ENCODE results near the gene CSH2.

CSH2 gene

DNA sequence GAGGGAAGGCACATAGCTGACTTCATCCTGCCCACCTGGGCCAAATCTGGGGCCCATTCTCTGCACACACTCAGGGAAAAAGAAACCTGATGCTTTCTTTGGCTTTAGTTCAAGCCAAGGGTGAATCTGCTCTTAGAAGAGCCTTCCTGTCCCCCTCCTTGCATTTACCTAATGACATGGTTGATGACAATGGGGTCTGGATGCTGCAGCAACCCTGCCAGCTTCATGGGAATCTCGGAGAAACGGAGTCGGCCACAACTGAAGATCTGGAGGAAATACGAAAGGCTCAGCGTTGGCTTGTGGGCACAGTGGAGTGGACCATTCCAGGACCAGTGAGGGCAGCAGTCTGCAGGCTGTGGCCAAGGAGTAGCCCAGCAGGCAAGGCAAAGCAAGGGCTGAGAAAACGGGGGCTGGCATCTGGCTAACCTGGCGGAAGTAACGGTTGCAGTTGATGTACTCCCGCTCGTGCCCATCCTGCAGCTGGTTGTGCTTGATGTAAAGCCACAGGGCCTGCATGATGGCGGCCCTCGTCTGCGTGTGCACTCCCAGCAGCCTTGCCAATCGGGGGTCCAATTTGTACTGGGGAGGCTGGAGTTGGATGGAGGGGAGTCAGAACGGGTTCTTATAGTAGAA lies 39.6 kb downstream of the CSH2 start:
- no peak for DNase-seq

GRCh38 chr17:63833026-63833740 lies 40.3 kb downstream of the CSH2 start:
- no peak for DNase-seq

GRCh38 chr17:63832455-63832854 lies 41.0 kb downstream of the CSH2 start:
- DNase-seq = no peak

DNA sequence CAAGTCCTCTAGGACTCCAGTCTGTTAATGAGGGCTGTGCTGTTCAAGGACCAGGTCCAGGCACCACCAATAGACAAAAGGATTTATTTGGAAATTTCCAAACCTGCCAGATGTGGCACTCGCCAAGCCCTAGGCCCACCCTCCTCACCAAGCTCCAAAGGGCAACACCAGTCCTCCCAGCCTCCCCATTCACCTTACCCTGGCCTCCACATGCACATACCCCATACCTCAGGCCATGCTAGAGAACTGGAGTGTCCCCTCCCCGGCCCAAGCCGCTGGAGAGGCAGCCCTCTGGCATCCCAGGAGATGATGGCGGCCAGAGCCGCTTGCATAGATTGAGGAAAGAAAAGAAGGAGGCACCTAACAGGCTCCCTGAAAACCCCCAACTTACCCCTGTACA lies 41.5 kb downstream of the CSH2 start:
- DNase-seq = no peak

GRCh38 chr17:63831505-63831904 lies 42.0 kb downstream of the CSH2 start:
- DNase-seq = no peak

DNA sequence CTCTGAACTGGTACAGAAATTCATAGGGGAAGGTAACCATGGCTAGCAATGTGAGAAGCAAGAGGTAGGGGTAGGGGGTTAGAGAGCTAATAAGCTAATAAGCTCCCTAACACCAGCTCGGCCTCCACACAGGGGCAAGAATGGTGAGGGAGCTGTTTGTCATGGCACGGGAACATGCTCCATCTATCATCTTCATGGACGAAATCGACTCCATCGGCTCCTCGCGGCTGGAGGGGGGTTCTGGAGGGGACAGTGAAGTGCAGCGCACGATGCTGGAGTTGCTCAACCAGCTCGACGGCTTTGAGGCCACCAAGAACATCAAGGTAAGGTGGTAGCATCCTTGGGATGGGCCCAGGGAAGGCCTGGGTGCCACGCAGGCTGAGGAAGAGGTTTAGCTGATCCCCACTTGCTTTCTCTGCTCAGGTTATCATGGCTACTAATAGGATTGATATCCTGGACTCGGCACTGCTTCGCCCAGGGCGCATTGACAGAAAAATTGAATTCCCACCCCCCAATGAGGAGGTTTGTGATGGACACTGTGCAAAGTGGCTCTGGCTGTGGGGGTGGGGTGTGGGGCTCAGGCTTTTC lies 42.5 kb downstream of the CSH2 start:
- no peak for DNase-seq

DNA sequence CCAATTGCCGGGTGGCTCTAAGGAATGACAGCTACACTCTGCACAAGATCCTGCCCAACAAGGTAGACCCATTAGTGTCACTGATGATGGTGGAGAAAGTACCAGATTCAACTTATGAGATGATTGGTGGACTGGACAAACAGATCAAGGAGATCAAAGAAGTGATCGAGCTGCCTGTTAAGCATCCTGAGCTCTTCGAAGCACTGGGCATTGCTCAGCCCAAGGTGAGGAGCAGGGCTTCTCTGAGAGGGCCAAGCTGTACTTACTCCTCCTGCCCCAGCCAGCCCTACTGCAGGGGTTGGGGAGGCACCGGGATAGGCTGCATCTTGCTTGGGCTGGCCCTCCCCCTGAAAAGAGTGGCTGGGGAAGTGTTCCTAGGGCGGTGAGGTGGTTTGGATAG lies 43.2 kb downstream of the CSH2 start:
- DNase-seq = no peak

GRCh38 chr17:63828936-63829335 lies 44.5 kb downstream of the CSH2 start:
- no peak for DNase-seq

GRCh38 chr17:63827801-63828221 lies 45.7 kb downstream of the CSH2 start:
- DNase-seq = peak; percentile 28

DNA sequence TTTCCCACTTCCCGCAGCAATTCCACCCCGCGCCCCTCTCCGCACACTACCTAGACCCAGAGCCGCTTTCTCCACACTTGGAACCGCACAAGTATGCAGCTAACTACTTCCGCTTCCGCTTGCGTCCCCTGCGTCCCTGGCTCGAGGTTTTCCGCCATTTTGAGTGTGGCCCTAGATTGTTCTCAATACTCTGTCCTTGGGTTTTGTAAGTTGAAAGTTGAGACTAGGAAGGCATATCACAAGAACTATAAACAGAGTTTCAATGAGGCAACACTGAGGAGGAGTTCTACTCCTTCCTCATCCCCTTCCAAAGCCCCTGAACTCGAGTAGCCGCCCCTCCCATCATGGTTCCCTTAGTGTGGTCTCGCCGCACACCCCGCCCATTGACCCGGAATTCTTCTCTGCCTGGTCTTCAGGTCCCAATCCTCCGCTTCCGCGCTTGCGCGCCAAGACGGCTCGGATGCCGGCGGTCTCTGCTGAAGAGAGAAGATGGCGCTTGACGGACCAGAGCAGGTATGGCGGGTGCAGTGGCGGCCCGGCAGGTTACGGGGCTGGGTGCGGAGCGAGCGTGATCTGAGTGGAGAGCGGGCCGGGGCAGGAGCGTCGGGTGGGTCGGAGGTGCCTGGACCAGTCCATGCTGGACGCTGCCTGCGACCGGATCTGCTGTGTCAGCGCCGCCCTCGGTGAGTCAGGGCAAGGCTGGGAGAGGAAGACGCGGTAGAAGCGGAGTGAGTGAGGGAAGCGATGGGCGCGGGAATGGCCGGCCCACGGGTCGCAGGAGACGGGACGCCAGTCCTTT lies 46.3 kb downstream of the CSH2 start, which contains the start of the genes FTSJ3 and PSMC5:
Gene FTSJ3 (minus strand): TSS at position 662 of the 799 bp plus-strand sequence. CDS start 761 bp downstream, outside the sequence.
Gene PSMC5 (plus strand): TSS at position 430 of the 799 bp plus-strand sequence. CDS start 60 bp downstream, at position 490.
- peak; percentile 95 for DNase-seq

GRCh38 chr17:63826468-63827001 lies 46.9 kb downstream of the CSH2 start:
- peak; percentile 35 for DNase-seq

DNA sequence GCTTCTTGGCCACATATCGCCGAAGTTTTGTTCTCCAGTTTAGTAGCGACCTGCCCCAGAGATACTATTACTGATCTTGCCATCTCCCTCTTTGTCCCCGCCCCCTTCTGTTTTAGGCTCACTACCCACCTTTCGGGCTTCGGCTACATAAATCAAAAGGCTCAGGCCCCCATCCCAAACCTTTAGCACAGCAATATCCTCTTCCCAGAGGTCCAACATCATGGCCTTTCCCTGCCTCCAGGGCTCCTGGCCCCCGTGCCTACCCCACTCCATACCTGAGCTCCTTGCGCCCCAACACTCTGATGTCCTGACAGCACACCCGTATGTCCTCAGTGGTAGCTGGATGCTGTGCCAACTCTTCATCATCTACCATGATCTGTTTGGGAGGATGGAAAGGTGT lies 49.1 kb downstream of the CSH2 start:
- DNase-seq = no peak

- no peak for DNase-seq
Observed at GRCh38 chr17:63823659-63824331, 49.7 kb downstream of the CSH2 start.

DNA sequence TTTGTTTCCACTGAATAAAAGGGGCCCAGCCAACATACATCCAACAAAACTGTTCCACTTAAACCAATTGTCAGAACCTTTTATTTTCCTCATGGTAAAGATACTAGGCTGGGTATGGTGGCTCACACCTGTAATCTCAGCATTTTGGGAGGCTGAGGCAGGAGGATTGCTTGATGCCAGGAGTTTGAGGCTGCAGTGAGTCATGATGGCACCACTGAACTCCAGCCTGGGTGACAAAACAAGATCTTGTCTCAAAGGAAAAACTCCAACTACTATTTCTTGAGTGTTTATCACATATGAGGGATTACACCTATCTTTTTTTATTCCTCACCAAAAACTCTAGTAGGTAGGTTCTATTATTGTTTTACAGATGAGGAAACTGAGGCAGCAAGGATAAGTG lies 50.9 kb downstream of the CSH2 start:
- no peak for DNase-seq

Measured in RPMI8226 (cell line).